Measurements from ENCODE around the gene PRUNE2. TPM values are rescaled to one million over a fixed set of nuclear protein-coding genes. Genes with fewer than 3 reads are reported as not detected.

Gene PRUNE2
- total RNA-seq, 2 experiments from 2014 or later, result 0.38 to 0.44 TPM

GRCh38 chr9:76626980-76627379 lies 278.9 kb downstream of the PRUNE2 start:
- no peak for TF ChIP-seq EZH2phosphoT487 (IDR thresholded peaks at IDR 0.05; ENCODE audit: borderline replicate concordance, low read depth, low read length)
- TF ChIP-seq, protein P1, sequence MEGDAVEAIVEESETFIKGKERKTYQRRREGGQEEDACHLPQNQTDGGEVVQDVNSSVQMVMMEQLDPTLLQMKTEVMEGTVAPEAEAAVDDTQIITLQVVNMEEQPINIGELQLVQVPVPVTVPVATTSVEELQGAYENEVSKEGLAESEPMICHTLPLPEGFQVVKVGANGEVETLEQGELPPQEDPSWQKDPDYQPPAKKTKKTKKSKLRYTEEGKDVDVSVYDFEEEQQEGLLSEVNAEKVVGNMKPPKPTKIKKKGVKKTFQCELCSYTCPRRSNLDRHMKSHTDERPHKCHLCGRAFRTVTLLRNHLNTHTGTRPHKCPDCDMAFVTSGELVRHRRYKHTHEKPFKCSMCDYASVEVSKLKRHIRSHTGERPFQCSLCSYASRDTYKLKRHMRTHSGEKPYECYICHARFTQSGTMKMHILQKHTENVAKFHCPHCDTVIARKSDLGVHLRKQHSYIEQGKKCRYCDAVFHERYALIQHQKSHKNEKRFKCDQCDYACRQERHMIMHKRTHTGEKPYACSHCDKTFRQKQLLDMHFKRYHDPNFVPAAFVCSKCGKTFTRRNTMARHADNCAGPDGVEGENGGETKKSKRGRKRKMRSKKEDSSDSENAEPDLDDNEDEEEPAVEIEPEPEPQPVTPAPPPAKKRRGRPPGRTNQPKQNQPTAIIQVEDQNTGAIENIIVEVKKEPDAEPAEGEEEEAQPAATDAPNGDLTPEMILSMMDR (conservative IDR thresholded peaks at IDR 0.05; ENCODE audit: low read length), result no peak
- Histone ChIP-seq H3K4me3 (ENCODE audit: low read depth, low read length, poor library complexity, severe bottlenecking) (no peak overlapping the region), H2AFZ (ENCODE audit: low read length) (peak overlapping the region; percentile 91; the same call in 1 of the 2 replicates), H3K79me2 (ENCODE audit: insufficient read depth, low read depth, low read length) (no peaks in the 10 kb centered on the region), H3K36me3 (ENCODE audit: insufficient read depth, low read length) (no peaks in the 10 kb centered on the region), H3K27ac (ENCODE audit: low read depth, low read length, poor library complexity, severe bottlenecking) (no peak overlapping the region), H3K9me2 (ENCODE audit: insufficient read depth, low read length) (no peaks in the 10 kb centered on the region), H3K4me1 (ENCODE audit: insufficient read depth, low read length, poor library complexity, severe bottlenecking) (peaks cover 45% of the 10 kb centered on the region), H3K9me3 (ENCODE audit: low read length) (no peaks in the 10 kb centered on the region), H3K4me2 (ENCODE audit: low read length) (peak overlapping the region; percentile 49; the same call in 1 of the 2 replicates), H4K20me1 (ENCODE audit: insufficient read depth, low read length) (no peaks in the 10 kb centered on the region)
- intact Hi-C loops (cut with micrococcal nuclease; ENCODE audit: unreplicated experiment), result loop anchor here (2.0 to 5.0 kb wide), 3 partner anchors 16 to 168 kb away; partner anchors contain the start of gene GCNT1
- no peak for DNase-seq (ENCODE audit: low spot score)
- CTCF ChIA-PET (ENCODE audit: unreplicated experiment), result no interaction called here
- POLR2A ChIA-PET, result interaction anchor here (0.6 to 1.5 kb wide), 7 partner anchors 8 to 166 kb away, joined by 3 to 6 read pairs (median 4); no protein-coding TSS in a partner anchor
- no TSS peak for BruUV-seq (replicated peaks)

- POLR2A ChIA-PET, result interaction anchor here (2.6 kb wide), 1 partner anchor 10 kb away, joined by 11 read pairs; no protein-coding TSS in a partner anchor
- peaks cover 50% of the 10 kb centered on the region for H3K4me1 ChIP-seq (ENCODE audit: insufficient read depth, low read length, poor library complexity, severe bottlenecking)
- no TSS peak for BruUV-seq (replicated peaks)
- no peaks in the 10 kb centered on the region for H4K20me1 ChIP-seq (ENCODE audit: insufficient read depth, low read length)
- no peak for TF ChIP-seq EZH2phosphoT487 (IDR thresholded peaks at IDR 0.05; ENCODE audit: borderline replicate concordance, low read depth, low read length)
- TF ChIP-seq, protein P1 (conservative IDR thresholded peaks at IDR 0.05; ENCODE audit: low read length), result no peak
- H3K9me3 ChIP-seq (ENCODE audit: low read length), result no peaks in the 10 kb centered on the region
- peak overlapping the region; percentile 91; the same call in 1 of the 2 replicates for H2AFZ ChIP-seq (ENCODE audit: low read length)
- H3K27ac ChIP-seq (ENCODE audit: low read depth, low read length, poor library complexity, severe bottlenecking), result no peak overlapping the region
- DNase-seq (ENCODE audit: low spot score), result no peak
- no peak overlapping the region for H3K4me3 ChIP-seq (ENCODE audit: low read depth, low read length, poor library complexity, severe bottlenecking)
- intact Hi-C loops (cut with micrococcal nuclease; ENCODE audit: unreplicated experiment), result loop anchor here (2.0 to 5.0 kb wide), 3 partner anchors 17 to 167 kb away; partner anchors contain the start of gene GCNT1
- CTCF ChIA-PET (ENCODE audit: unreplicated experiment), result no interaction called here
- no peaks in the 10 kb centered on the region for H3K79me2 ChIP-seq (ENCODE audit: insufficient read depth, low read depth, low read length)
- H3K4me2 ChIP-seq (ENCODE audit: low read length), result peak overlapping the region; percentile 49; the same call in 1 of the 2 replicates
- H3K36me3 ChIP-seq (ENCODE audit: insufficient read depth, low read length), result no peaks in the 10 kb centered on the region
- H3K9me2 ChIP-seq (ENCODE audit: insufficient read depth, low read length), result no peaks in the 10 kb centered on the region
These were observed 279.8 kb downstream of the PRUNE2 start for GRCh38 chr9:76626141-76626540.

GRCh38 chr9:76624391-76625048 lies 281.4 kb downstream of the PRUNE2 start:
- no peaks in the 10 kb centered on the region for H3K9me3 ChIP-seq (ENCODE audit: low read length)
- no peaks in the 10 kb centered on the region for H4K20me1 ChIP-seq (ENCODE audit: insufficient read depth, low read length)
- intact Hi-C loops (cut with micrococcal nuclease; ENCODE audit: unreplicated experiment), result loop anchor here (5.0 kb wide), 1 partner anchor 47 kb away; no protein-coding TSS in a partner anchor
- DNase-seq (ENCODE audit: low spot score), result peak; percentile 29
- peaks cover 51% of the 10 kb centered on the region for H3K4me1 ChIP-seq (ENCODE audit: insufficient read depth, low read length, poor library complexity, severe bottlenecking)
- ChIA-PET CTCF (ENCODE audit: unreplicated experiment) (no interaction called here), POLR2A (interaction anchor here (0.5 to 3.3 kb wide), 7 partner anchors 8 to 162 kb away, joined by 3 to 11 read pairs (median 4); no protein-coding TSS in a partner anchor)
- no peaks in the 10 kb centered on the region for H3K36me3 ChIP-seq (ENCODE audit: insufficient read depth, low read length)
- peak overlapping the region; percentile 65; the same call in 1 of the 2 replicates for H2AFZ ChIP-seq (ENCODE audit: low read length)
- H3K27ac ChIP-seq (ENCODE audit: low read depth, low read length, poor library complexity, severe bottlenecking), result no peak overlapping the region
- no peak overlapping the region for H3K4me3 ChIP-seq (ENCODE audit: low read depth, low read length, poor library complexity, severe bottlenecking)
- H3K4me2 ChIP-seq (ENCODE audit: low read length), result peak overlapping the region; percentile 56
- no TSS peak for BruUV-seq (replicated peaks)
- H3K9me2 ChIP-seq (ENCODE audit: insufficient read depth, low read length), result no peaks in the 10 kb centered on the region
- no peaks in the 10 kb centered on the region for H3K79me2 ChIP-seq (ENCODE audit: insufficient read depth, low read depth, low read length)
- TF ChIP-seq, protein P1 (conservative IDR thresholded peaks at IDR 0.05; ENCODE audit: low read length), result no peak
- no peak for TF ChIP-seq EZH2phosphoT487 (IDR thresholded peaks at IDR 0.05; ENCODE audit: borderline replicate concordance, low read depth, low read length)

Data from OCI-LY7 (cell line).